ENCODE data around the gene BEST4. TPM values are rescaled to one million over a fixed set of nuclear protein-coding genes. Genes with fewer than 3 reads are reported as not detected.

The BEST4 gene
- total RNA-seq, 1 experiment from 2014 or later = 0.35 TPM

DNA sequence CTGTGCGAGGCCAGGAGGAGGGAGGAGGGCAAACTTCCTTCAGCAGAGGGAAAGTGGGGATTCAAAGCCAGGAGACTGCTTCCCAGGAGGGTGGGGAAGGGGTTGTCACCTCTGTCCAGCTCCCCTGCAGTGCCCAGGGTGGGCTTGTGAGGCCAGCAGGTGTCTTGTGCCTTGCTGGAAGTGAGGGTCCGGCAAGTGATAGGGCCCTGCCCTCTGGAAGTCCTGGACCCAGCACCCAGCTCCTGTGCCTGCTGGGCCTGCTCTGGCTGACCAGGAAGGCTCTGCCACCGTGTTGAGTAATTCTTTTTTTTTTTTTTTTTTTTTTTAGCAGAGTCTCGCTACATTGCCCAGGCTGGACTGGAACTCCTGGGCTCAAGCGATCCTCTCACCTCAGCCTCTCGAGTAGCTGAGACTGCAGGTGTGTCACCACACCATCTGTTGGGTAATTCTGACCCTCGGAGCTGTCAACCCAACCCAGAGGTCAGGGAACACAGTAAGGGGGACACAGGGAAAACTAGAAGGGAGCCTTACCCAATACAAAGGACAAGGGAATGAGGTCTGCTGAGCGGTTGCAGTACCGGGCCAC is 1.0 kb downstream of the BEST4 start:
- H3K27ac Mint-ChIP-seq (ENCODE audit: low read depth, unreplicated experiment) = peak overlapping the region; percentile 46
- DNase-seq (ENCODE audit: unreplicated experiment) = no peak
- no peaks in the 10 kb centered on the region for H3K9me3 Mint-ChIP-seq (ENCODE audit: unreplicated experiment)
- no peak overlapping the region for H3K4me3 Mint-ChIP-seq (ENCODE audit: unreplicated experiment)
- H3K36me3 Mint-ChIP-seq (ENCODE audit: insufficient read depth, unreplicated experiment) = peaks cover 10% of the 10 kb centered on the region
- CTCF ChIA-PET = interaction anchor here (1.4 kb wide), 1 partner anchor 9 kb away, joined by 3 read pairs; no protein-coding TSS in a partner anchor
- POLR2A ChIA-PET = interaction anchor here (0.7 kb wide), 1 partner anchor 9 kb away, joined by 3 read pairs; no protein-coding TSS in a partner anchor
- peaks cover 7% of the 10 kb centered on the region for H3K4me1 Mint-ChIP-seq (ENCODE audit: insufficient read depth, unreplicated experiment)
- intact Hi-C loops (cut with micrococcal nuclease) = loop anchor here (1.0 kb wide), 1 partner anchor 32 kb away; no protein-coding TSS in a partner anchor
- no peak for TF ChIP-seq CTCF (IDR thresholded peaks at IDR 0.05; ENCODE audit: unreplicated experiment)
- no peaks in the 10 kb centered on the region for H3K27me3 Mint-ChIP-seq (ENCODE audit: insufficient read depth, unreplicated experiment)
- no TSS peak for BruUV-seq (replicated peaks)

GRCh38 chr1:44786138-44786840 is 1.7 kb downstream of the BEST4 start:
- H3K27ac Mint-ChIP-seq (ENCODE audit: low read depth, unreplicated experiment) = peak overlapping the region; percentile 46
- intact Hi-C loops (cut with micrococcal nuclease) = loop anchor here (1.0 kb wide), 1 partner anchor 33 kb away; no protein-coding TSS in a partner anchor
- BruUV-seq (replicated peaks) = no TSS peak

GRCh38 chr1:44785501-44786137 is 2.4 kb downstream of the BEST4 start:
- peak overlapping the region; percentile 58 for H3K4me3 Mint-ChIP-seq (ENCODE audit: unreplicated experiment)
- no peak for DNase-seq (ENCODE audit: unreplicated experiment)
- TF ChIP-seq CTCF (IDR thresholded peaks at IDR 0.05; ENCODE audit: unreplicated experiment) = no peak
- ChIA-PET POLR2A (interaction anchor here (1.3 kb wide), 1 partner anchor 10 kb away, joined by 3 read pairs; no protein-coding TSS in a partner anchor), CTCF (interaction anchor here (0.6 to 1.1 kb wide), 3 partner anchors 8 to 54 kb away, joined by 3 to 7 read pairs (median 5); no protein-coding TSS in a partner anchor)
- intact Hi-C loops (cut with micrococcal nuclease) = loop anchor here (1.0 kb wide), 1 partner anchor 34 kb away; no protein-coding TSS in a partner anchor
- peaks cover 7% of the 10 kb centered on the region for H3K4me1 Mint-ChIP-seq (ENCODE audit: insufficient read depth, unreplicated experiment)
- H3K27me3 Mint-ChIP-seq (ENCODE audit: insufficient read depth, unreplicated experiment) = no peaks in the 10 kb centered on the region
- H3K36me3 Mint-ChIP-seq (ENCODE audit: insufficient read depth, unreplicated experiment) = peaks cover 23% of the 10 kb centered on the region
- H3K9me3 Mint-ChIP-seq (ENCODE audit: unreplicated experiment) = no peaks in the 10 kb centered on the region
- no peak overlapping the region for H3K27ac Mint-ChIP-seq (ENCODE audit: low read depth, unreplicated experiment)
- BruUV-seq (replicated peaks) = no TSS peak

More at GRCh38 chr1:44786138-44786840, 1.7 kb downstream of the BEST4 start:
- POLR2A ChIA-PET = interaction anchor here (0.7 kb wide), 1 partner anchor 9 kb away, joined by 3 read pairs; no protein-coding TSS in a partner anchor
- DNase-seq (ENCODE audit: unreplicated experiment) = peak; percentile 68
- no peaks in the 10 kb centered on the region for H3K9me3 Mint-ChIP-seq (ENCODE audit: unreplicated experiment)
- H3K27me3 Mint-ChIP-seq (ENCODE audit: insufficient read depth, unreplicated experiment) = no peaks in the 10 kb centered on the region
- CTCF ChIA-PET = interaction anchor here (0.6 to 1.4 kb wide), 4 partner anchors 8 to 55 kb away, joined by 3 to 7 read pairs (median 4); no protein-coding TSS in a partner anchor
- peaks cover 7% of the 10 kb centered on the region for H3K4me1 Mint-ChIP-seq (ENCODE audit: insufficient read depth, unreplicated experiment)
- peak overlapping the region; percentile 58 for H3K4me3 Mint-ChIP-seq (ENCODE audit: unreplicated experiment)
- TF ChIP-seq CTCF (IDR thresholded peaks at IDR 0.05; ENCODE audit: unreplicated experiment) = peak; percentile 93
- H3K36me3 Mint-ChIP-seq (ENCODE audit: insufficient read depth, unreplicated experiment) = peaks cover 17% of the 10 kb centered on the region

GRCh38 chr1:44785029-44785380 is 3.0 kb downstream of the BEST4 start:
- ChIA-PET CTCF (interaction anchor here (0.5 to 1.1 kb wide), 4 partner anchors 8 to 589 kb away, joined by 3 to 5 read pairs (median 4); no protein-coding TSS in a partner anchor), POLR2A (interaction anchor here (1.3 kb wide), 1 partner anchor 9 kb away, joined by 3 read pairs; no protein-coding TSS in a partner anchor)
- Mint-ChIP-seq H3K9me3 (ENCODE audit: unreplicated experiment) (no peaks in the 10 kb centered on the region), H3K4me1 (ENCODE audit: insufficient read depth, unreplicated experiment) (peaks cover 7% of the 10 kb centered on the region), H3K4me3 (ENCODE audit: unreplicated experiment) (no peak overlapping the region), H3K36me3 (ENCODE audit: insufficient read depth, unreplicated experiment) (peaks cover 30% of the 10 kb centered on the region), H3K27ac (ENCODE audit: low read depth, unreplicated experiment) (no peak overlapping the region), H3K27me3 (ENCODE audit: insufficient read depth, unreplicated experiment) (no peaks in the 10 kb centered on the region)
- no peak for DNase-seq (ENCODE audit: unreplicated experiment)
- BruUV-seq (replicated peaks) = no TSS peak
- TF ChIP-seq CTCF (IDR thresholded peaks at IDR 0.05; ENCODE audit: unreplicated experiment) = no peak
- intact Hi-C loops (cut with micrococcal nuclease) = no loop called here
